ENCODE results near the gene SIPA1L3. TPM values are rescaled to one million over a fixed set of nuclear protein-coding genes. Genes with fewer than 3 reads are reported as not detected.

SIPA1L3 gene
- total RNA-seq, 1 experiment from 2014 or later = 36.0 TPM

GRCh38 chr19:38165335-38165734 is 258.3 kb downstream of the SIPA1L3 start:
- no TSS peak for BruUV-seq (replicated peaks)
- Mint-ChIP-seq H3K4me3 (ENCODE audit: unreplicated experiment) (no peak overlapping the region), H3K9me3 (ENCODE audit: unreplicated experiment) (no peaks in the 10 kb centered on the region), H3K27me3 (ENCODE audit: insufficient read depth, unreplicated experiment) (no peaks in the 10 kb centered on the region), H3K4me1 (ENCODE audit: insufficient read depth, unreplicated experiment) (no peaks in the 10 kb centered on the region), H3K36me3 (ENCODE audit: insufficient read depth, unreplicated experiment) (peaks cover 22% of the 10 kb centered on the region), H3K27ac (ENCODE audit: low read depth, unreplicated experiment) (no peak overlapping the region)
- intact Hi-C loops (cut with micrococcal nuclease) = no loop called here
- DNase-seq (ENCODE audit: unreplicated experiment) = no peak
- ChIA-PET CTCF (interaction anchor here (0.6 kb wide), 1 partner anchor 100 kb away, joined by 3 read pairs; no protein-coding TSS in a partner anchor), POLR2A (no interaction called here)
- no peak for TF ChIP-seq CTCF (IDR thresholded peaks at IDR 0.05; ENCODE audit: unreplicated experiment)

- H3K4me3 Mint-ChIP-seq (ENCODE audit: unreplicated experiment) = no peak overlapping the region
- intact Hi-C loops (cut with micrococcal nuclease) = no loop called here
- no peak for DNase-seq (ENCODE audit: unreplicated experiment)
- ChIA-PET POLR2A (no interaction called here), CTCF (no interaction called here)
- H3K27me3 Mint-ChIP-seq (ENCODE audit: insufficient read depth, unreplicated experiment) = no peaks in the 10 kb centered on the region
- peaks cover 27% of the 10 kb centered on the region for H3K36me3 Mint-ChIP-seq (ENCODE audit: insufficient read depth, unreplicated experiment)
- no peak overlapping the region for H3K27ac Mint-ChIP-seq (ENCODE audit: low read depth, unreplicated experiment)
- TF ChIP-seq CTCF (IDR thresholded peaks at IDR 0.05; ENCODE audit: unreplicated experiment) = no peak
- no peaks in the 10 kb centered on the region for H3K9me3 Mint-ChIP-seq (ENCODE audit: unreplicated experiment)
- no TSS peak for BruUV-seq (replicated peaks)
- peaks cover 9% of the 10 kb centered on the region for H3K4me1 Mint-ChIP-seq (ENCODE audit: insufficient read depth, unreplicated experiment)
Measured at GRCh38 chr19:38168637-38169036, 261.6 kb downstream of the SIPA1L3 start.

- no peak for DNase-seq (ENCODE audit: unreplicated experiment)
- peaks cover 36% of the 10 kb centered on the region for H3K36me3 Mint-ChIP-seq (ENCODE audit: insufficient read depth, unreplicated experiment)
- peaks cover 19% of the 10 kb centered on the region for H3K4me1 Mint-ChIP-seq (ENCODE audit: insufficient read depth, unreplicated experiment)
- POLR2A ChIA-PET = no interaction called here
- H3K27ac Mint-ChIP-seq (ENCODE audit: low read depth, unreplicated experiment) = no peak overlapping the region
- H3K9me3 Mint-ChIP-seq (ENCODE audit: unreplicated experiment) = no peaks in the 10 kb centered on the region
- no peak overlapping the region for H3K4me3 Mint-ChIP-seq (ENCODE audit: unreplicated experiment)
- CTCF ChIA-PET = no interaction called here
- TF ChIP-seq CTCF (IDR thresholded peaks at IDR 0.05; ENCODE audit: unreplicated experiment) = no peak
- H3K27me3 Mint-ChIP-seq (ENCODE audit: insufficient read depth, unreplicated experiment) = no peaks in the 10 kb centered on the region
- no TSS peak for BruUV-seq (replicated peaks)
- intact Hi-C loops (cut with micrococcal nuclease) = no loop called here
Measured at GRCh38 chr19:38170334-38170733, 263.3 kb downstream of the SIPA1L3 start.

- no peaks in the 10 kb centered on the region for H3K9me3 Mint-ChIP-seq (ENCODE audit: unreplicated experiment)
- peaks cover 19% of the 10 kb centered on the region for H3K4me1 Mint-ChIP-seq (ENCODE audit: insufficient read depth, unreplicated experiment)
- peaks cover 33% of the 10 kb centered on the region for H3K36me3 Mint-ChIP-seq (ENCODE audit: insufficient read depth, unreplicated experiment)
- intact Hi-C loops (cut with micrococcal nuclease) = no loop called here
- BruUV-seq (replicated peaks) = no TSS peak
- ChIA-PET POLR2A (no interaction called here), CTCF (interaction anchor here (0.7 to 1.1 kb wide), 2 partner anchors 180 to 231 kb away, joined by 3 to 4 read pairs; partner anchors contain the start of gene FAM98C)
- H3K27ac Mint-ChIP-seq (ENCODE audit: low read depth, unreplicated experiment) = peak overlapping the region; percentile 97
- no peak for DNase-seq (ENCODE audit: unreplicated experiment)
- no peak overlapping the region for H3K4me3 Mint-ChIP-seq (ENCODE audit: unreplicated experiment)
- no peaks in the 10 kb centered on the region for H3K27me3 Mint-ChIP-seq (ENCODE audit: insufficient read depth, unreplicated experiment)
- no peak for TF ChIP-seq CTCF (IDR thresholded peaks at IDR 0.05; ENCODE audit: unreplicated experiment)
Measured at GRCh38 chr19:38172001-38172400, 265.0 kb downstream of the SIPA1L3 start.
